GM18951 (cell line): ENCODE results near the gene IGF1.

ENCODE experiments used
- POLR2A ChIP-seq: IDR thresholded peaks from 4 replicates; pipeline ENCODE4 v1.6.1; 2011; ENCODE audit warnings: mild to moderate bottlenecking; ENCODE audit not compliant: insufficient read length, insufficient read depth; ENCODE audit errors: extremely low read depth
- in situ Hi-C: fragments of 300-500 bp; cut with MboI; formaldehyde crosslinking; loops from one replicate; pipeline ENCODE4 v1.12.0; 2022; ENCODE audit warnings: low sequenced_read_pairs, mixed read lengths, inconsistent platforms; ENCODE audit not compliant: unreplicated experiment

The IGF1 gene

GRCh38 chr12:102507301-102507700, 26.9 kb upstream of the IGF1 start:
- TF ChIP-seq POLR2A, result no peak
- in situ Hi-C loops, result no loop called here

GRCh38 chr12:102504871-102505270, 24.5 kb upstream of the IGF1 start:
- in situ Hi-C loops, result no loop called here
- no peak for TF ChIP-seq POLR2A

GRCh38 chr12:102504280-102504679, 23.9 kb upstream of the IGF1 start:
- TF ChIP-seq POLR2A, result no peak
- in situ Hi-C loops, result no loop called here

DNA sequence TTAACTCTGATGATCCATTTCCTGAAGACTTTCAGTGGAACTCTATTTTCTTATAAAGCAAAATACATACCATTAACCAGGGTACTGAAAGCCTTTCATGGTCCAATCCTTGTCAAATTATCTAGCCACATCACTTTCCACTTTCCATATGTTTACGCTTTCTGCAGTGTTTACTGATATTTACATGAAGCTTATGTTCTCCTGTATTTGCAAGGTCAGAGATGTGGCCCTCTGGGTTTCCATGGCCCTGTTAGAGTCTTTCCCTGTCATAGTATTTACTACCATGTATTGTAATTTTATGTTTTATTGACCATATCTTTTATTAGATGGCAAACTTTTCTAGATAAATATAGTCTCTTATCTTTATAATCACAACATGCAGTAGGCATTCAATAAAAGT, 23.5 kb upstream of the IGF1 start:
- in situ Hi-C loops, result no loop called here
- no peak for TF ChIP-seq POLR2A

DNA sequence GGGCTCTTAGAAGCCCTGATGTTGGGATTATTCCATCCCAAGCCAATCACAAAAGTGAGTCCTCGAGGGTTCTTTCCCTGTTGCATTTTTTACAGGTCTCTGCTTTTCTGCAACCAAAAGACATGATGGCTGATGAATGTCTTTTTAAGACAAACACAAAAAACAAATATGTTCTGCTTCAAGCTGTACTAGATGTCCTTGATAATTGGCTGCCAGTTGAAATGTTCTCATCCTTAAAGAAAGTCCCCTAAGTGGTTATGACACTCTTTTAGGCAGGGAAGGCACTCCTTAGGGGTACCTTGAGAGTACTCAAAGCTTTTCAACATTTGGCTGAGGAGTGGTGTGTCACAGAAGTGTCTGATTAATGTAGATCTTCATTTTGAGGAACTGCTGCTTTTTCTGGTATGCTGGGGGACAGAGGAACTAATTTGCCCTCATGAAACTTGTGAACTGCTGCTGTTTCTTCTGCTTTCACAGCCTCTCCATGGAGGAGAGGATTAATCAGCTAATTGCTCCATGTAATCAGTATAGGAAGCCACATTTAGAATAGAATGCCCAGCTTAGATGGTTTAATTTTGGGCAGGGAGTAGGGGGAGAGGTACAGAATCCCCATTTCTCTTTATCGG, 22.8 kb upstream of the IGF1 start:
- TF ChIP-seq POLR2A, result no peak
- in situ Hi-C loops, result no loop called here

DNA sequence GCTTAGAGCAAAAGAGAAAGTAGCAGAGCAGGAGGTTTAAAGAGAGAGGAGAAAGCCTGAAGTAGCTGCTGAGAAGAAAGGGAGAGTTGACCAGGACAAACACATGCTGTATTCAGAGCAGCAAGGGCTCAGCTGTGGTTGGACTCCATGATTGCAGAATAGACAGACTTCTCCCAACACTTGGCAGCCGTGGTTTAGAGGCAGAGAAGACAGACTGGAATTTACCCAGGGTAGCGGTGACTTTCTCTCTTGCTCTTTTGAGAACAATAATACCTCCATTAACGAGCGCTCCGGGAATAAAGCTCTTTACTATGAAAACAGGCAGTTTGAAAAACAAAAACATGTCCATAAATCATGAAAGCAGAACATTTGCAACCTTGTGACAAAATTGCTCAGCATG, 21.4 kb upstream of the IGF1 start:
- in situ Hi-C loops, result no loop called here
- no peak for TF ChIP-seq POLR2A

DNA sequence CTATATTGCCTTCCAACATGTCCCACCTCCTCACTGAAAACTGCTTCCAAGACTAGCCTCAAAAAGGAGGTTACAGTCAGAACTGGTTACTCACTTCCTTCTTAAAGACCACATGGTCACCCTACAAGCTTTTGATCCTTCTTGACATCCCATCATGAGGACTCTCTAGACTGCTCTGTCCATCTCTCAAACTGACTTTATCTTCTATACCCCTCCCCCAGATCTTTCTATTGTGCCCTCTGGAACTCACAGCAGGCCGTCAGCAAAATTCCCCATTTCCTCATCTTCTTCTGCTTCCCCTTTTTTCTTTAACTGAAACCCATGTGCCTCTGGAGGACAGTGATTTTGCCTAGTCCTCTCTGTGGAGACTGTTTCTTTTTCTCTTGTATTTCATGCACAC, 18.1 kb upstream of the IGF1 start:
- in situ Hi-C loops, result no loop called here
- TF ChIP-seq POLR2A, result no peak

GRCh38 chr12:102497743-102498142, 17.4 kb upstream of the IGF1 start:
- in situ Hi-C loops, result no loop called here
- TF ChIP-seq POLR2A, result no peak

GRCh38 chr12:102496591-102496990, 16.2 kb upstream of the IGF1 start:
- in situ Hi-C loops, result no loop called here
- no peak for TF ChIP-seq POLR2A

- in situ Hi-C loops, result loop anchor here (10.0 kb wide), 1 partner anchor 562 kb away; no protein-coding TSS in a partner anchor
- no peak for TF ChIP-seq POLR2A
Observed at GRCh38 chr12:102487226-102487625, 6.9 kb upstream of the IGF1 start.

- in situ Hi-C loops, result loop anchor here (10.0 kb wide), 1 partner anchor 561 kb away; no protein-coding TSS in a partner anchor
- no peak for TF ChIP-seq POLR2A
Observed at GRCh38 chr12:102486153-102486552, 5.8 kb upstream of the IGF1 start.

DNA sequence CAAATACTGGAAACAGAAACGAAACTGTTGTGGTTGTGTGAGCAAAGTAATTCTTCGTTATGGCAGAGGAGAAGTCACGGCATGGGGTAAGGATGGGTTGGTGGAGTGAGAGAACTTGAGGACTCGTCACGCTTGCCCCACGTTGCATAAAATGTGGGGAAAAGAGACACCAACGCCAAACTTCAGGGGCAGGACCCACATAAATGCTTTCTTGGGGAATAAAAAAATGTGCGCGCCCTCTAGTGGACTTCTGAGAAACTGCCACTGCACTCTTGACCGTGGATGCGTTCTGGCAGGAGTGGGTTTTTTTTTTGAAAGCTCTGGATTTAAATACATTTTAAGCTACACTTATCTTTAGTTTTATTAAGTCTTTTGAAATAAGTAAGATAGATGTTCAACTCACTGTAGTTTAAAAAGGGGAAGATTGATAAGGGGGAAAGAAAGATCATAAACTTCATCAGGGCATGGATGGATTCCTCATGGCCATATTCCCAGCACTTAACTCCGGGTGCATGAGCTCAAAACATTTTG, 4.1 kb upstream of the IGF1 start:
- in situ Hi-C loops, result loop anchor here (10.0 kb wide), 1 partner anchor 560 kb away; no protein-coding TSS in a partner anchor
- TF ChIP-seq POLR2A, result no peak

DNA sequence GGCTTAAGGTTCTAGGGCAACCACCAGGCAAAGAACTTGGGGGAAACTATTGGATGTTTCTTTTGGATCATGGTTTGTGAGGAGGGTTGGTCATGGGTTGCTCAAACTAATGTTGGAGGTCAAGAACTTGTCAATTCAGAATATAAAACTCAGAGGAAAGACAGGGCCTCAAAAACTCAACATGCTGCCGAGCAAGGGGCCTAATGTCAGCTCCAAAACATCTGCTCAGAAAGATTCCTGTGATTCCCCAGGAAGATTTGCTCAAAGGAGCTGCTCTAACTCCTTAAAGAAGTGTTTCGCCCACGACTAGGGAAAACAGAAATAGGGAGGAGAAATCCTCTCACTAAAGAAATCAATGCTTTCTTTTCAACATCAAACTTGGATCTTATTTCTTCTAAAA, 3.7 kb upstream of the IGF1 start:
- in situ Hi-C loops, result loop anchor here (10.0 kb wide), 1 partner anchor 559 kb away; no protein-coding TSS in a partner anchor

GRCh38 chr12:102483466-102483865, 3.1 kb upstream of the IGF1 start:
- no peak for TF ChIP-seq POLR2A
- in situ Hi-C loops, result loop anchor here (10.0 kb wide), 1 partner anchor 559 kb away; no protein-coding TSS in a partner anchor

More for the DNA sequence above, 3.7 kb upstream of the IGF1 start:
- TF ChIP-seq POLR2A, result no peak
